Esophagus muscularis mucosa (tissue), 4 donors: Measurements from ENCODE around the gene ACSM5. TPM values are rescaled to one million over a fixed set of nuclear protein-coding genes. Genes with fewer than 3 reads are reported as not detected.

Experiments used
- DNase-seq: peaks from one replicate; pipeline ENCODE4 v3.0.0-alpha.2; 2017; ENCODE audit errors: extremely low spot score
- H3K27ac ChIP-seq, 4 donors: fragments of 200-600 bp; sonication (generic); replicated peaks in 1 of 4; 1 replicate in 3 of 4; 2 replicates in 1 of 4; pipeline ENCODE4 v1.5.1; 2016 to 2019; ENCODE audit warnings: mild to moderate bottlenecking in 1 of 4
- H3K27me3 ChIP-seq, 4 donors: fragments of 200-600 bp; sonication (generic); one replicate each; pipeline versions ENCODE4 v1.5.1 to v1.6.0; 2016 to 2019
- H3K36me3 ChIP-seq, 4 donors: fragments of 200-600 bp; sonication (generic); one replicate each; pipeline ENCODE4 v1.5.1; 2016 to 2019
- H3K4me1 ChIP-seq, 4 donors: fragments of 200-600 bp; sonication (generic); one replicate each; pipeline ENCODE4 v1.5.1; 2016 to 2019
- H3K4me3 ChIP-seq, 4 donors: fragments of 200-600 bp; sonication (generic); 1 replicate in 2 of 4; 2 replicates in 2 of 4; pipeline ENCODE4 v1.5.1; 2016 to 2019; ENCODE audit warnings: mild to moderate bottlenecking in 4 of 4, moderate library complexity in 1 of 4
- H3K9me3 ChIP-seq, 4 donors: fragments of 200-600 bp; sonication (generic); 1 replicate in 3 of 4; 2 replicates in 1 of 4; pipeline ENCODE4 v1.5.1; 2016 to 2019
- EP300 ChIP-seq: sonication (generic); formaldehyde crosslinking; IDR thresholded peaks from one replicate; pipeline ENCODE4 v1.6.1; 2017; ENCODE audit warnings: antibody characterized with exemption
- POLR2A ChIP-seq: fragments of 450-650 bp; IDR thresholded peaks from one replicate; pipeline ENCODE4 v1.6.1; 2017; ENCODE audit warnings: antibody characterized with exemption, moderate library complexity, mild to moderate bottlenecking, low read depth
- POLR2AphosphoS5 ChIP-seq, 2 donors: sonication (generic); formaldehyde crosslinking; IDR thresholded peaks; one replicate each; pipeline ENCODE4 v1.6.1; 2017; ENCODE audit warnings: antibody characterized with exemption in 2 of 2
- WGBS: methylation state at CpG from one replicate; pipeline ENCODE4 v1.1.5; 2018; 5-methylcytosine and 5-hydroxymethylcytosine counted together
- intact Hi-C: fragments of 100-400 bp; cut with DNase I; formaldehyde crosslinking; loops from one replicate; pipeline ENCODE4 v1.15.1; 2023
- total RNA-seq, 4 donors: library from RNA; depleted of rRNA; stranded (reverse); fragments of >200 nt; gene quantifications; one replicate each; pipeline versions ENCODE4 v1.1.0 to v1.2.1, GENCODE V29; 2016
- TF ChIP-seq, protein P1 (sequence below), 3 experiments: fragments of 200-600 bp in 2 of 3; fragments of 450-650 bp in 1 of 3; sonication (generic) in 2 of 3; IDR thresholded peaks; one replicate each; pipeline ENCODE4 v1.5.1; 2017 to 2019; ENCODE audit warnings: antibody characterized with exemption in 3 of 3, mild to moderate bottlenecking in 2 of 3, moderate library complexity in 1 of 3

Gene ACSM5
- total RNA-seq, 4 donors from 2014 or later = 1.6 to 6.1 (median 3.7) TPM

DNA sequence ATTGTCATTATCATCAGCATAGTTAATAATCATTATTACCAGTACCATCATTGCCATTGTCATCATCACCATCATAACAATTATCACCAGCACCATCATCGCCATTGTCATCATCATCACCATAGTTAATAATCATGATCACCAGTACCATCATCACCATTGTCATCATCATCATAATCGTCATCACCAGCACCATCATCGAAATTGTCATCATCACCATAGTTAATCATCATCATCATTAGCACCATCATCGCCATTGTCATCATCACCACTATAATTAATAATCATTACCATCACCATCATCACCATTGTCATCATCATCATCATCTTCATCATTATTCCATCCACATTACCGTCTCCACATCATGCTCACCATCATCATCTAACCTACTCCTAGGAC is 18.3 kb upstream of the ACSM5 start:
- Histone ChIP-seq H3K4me3 (no peak overlapping the region), H3K36me3 (no peaks in the 10 kb centered on the region), H3K4me1 (peaks cover 5 to 21% (median 17%) of the 10 kb centered on the region in 4 donors), H3K9me3 (no peaks in the 10 kb centered on the region), H3K27ac (no peak overlapping the region), H3K27me3 (peaks cover 0 to 8% (median 0%) of the 10 kb centered on the region in 4 donors)
- intact Hi-C loops = no loop called here
- DNase-seq = no peak
- TF ChIP-seq POLR2AphosphoS5 (IDR thresholded peaks at IDR 0.05) (no peak), EP300 (no peak), POLR2A (no peak)
- TF ChIP-seq, protein P1, sequence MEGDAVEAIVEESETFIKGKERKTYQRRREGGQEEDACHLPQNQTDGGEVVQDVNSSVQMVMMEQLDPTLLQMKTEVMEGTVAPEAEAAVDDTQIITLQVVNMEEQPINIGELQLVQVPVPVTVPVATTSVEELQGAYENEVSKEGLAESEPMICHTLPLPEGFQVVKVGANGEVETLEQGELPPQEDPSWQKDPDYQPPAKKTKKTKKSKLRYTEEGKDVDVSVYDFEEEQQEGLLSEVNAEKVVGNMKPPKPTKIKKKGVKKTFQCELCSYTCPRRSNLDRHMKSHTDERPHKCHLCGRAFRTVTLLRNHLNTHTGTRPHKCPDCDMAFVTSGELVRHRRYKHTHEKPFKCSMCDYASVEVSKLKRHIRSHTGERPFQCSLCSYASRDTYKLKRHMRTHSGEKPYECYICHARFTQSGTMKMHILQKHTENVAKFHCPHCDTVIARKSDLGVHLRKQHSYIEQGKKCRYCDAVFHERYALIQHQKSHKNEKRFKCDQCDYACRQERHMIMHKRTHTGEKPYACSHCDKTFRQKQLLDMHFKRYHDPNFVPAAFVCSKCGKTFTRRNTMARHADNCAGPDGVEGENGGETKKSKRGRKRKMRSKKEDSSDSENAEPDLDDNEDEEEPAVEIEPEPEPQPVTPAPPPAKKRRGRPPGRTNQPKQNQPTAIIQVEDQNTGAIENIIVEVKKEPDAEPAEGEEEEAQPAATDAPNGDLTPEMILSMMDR (IDR thresholded peaks at IDR 0.05) = no peak
- WGBS = 95% methylated on average over 5 of the region's 5 CpGs

GRCh38 chr16:20393801-20394577 is 15.3 kb upstream of the ACSM5 start:
- H3K4me1 ChIP-seq = peaks cover 5 to 15% (median 14%) of the 10 kb centered on the region in 4 donors
- intact Hi-C loops = no loop called here
- no peak for DNase-seq
- H3K27ac ChIP-seq = peak overlapping the region in 3 of 4 donors; percentile 9 to 32 (median 17)
- no peaks in the 10 kb centered on the region for H3K9me3 ChIP-seq
- WGBS = 48% methylated on average over 2 of the region's 2 CpGs
- TF ChIP-seq POLR2AphosphoS5 (IDR thresholded peaks at IDR 0.05) = no peak
- TF ChIP-seq POLR2A = no peak
- TF ChIP-seq, protein P1 (IDR thresholded peaks at IDR 0.05) = no peak
- TF ChIP-seq EP300 = no peak
- no peaks in the 10 kb centered on the region for H3K27me3 ChIP-seq
- no peaks in the 10 kb centered on the region for H3K36me3 ChIP-seq
- no peak overlapping the region for H3K4me3 ChIP-seq

DNA sequence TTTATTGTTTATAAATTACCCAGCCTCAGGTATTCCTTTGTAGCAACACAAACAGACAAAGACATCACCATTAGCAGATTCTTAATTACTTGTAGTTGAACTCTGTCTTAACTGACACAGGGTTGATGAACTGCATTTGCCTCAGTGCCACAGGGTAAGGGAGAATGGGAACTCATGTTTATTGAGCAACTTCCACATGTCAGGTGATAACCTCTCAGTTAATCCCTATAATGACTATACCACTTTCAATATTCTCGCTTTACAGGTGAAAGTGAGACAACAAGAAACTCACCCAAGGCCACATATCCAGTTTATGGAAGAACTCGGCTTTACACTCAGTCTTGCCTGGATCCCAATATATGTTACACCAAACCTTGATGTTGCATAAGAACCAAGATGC is 13.4 kb upstream of the ACSM5 start:
- no peaks in the 10 kb centered on the region for H3K9me3 ChIP-seq
- 92% methylated on average over 2 of the region's 2 CpGs for WGBS
- H3K36me3 ChIP-seq = no peaks in the 10 kb centered on the region
- H3K27me3 ChIP-seq = no peaks in the 10 kb centered on the region
- H3K27ac ChIP-seq = no peak overlapping the region
- intact Hi-C loops = no loop called here
- H3K4me1 ChIP-seq = peaks cover 5 to 15% (median 14%) of the 10 kb centered on the region in 4 donors
- DNase-seq = no peak
- H3K4me3 ChIP-seq = no peak overlapping the region
- no peak for TF ChIP-seq POLR2AphosphoS5 (IDR thresholded peaks at IDR 0.05)
- no peak for TF ChIP-seq EP300
- no peak for TF ChIP-seq POLR2A
- TF ChIP-seq, protein P1 (IDR thresholded peaks at IDR 0.05) = no peak

DNA sequence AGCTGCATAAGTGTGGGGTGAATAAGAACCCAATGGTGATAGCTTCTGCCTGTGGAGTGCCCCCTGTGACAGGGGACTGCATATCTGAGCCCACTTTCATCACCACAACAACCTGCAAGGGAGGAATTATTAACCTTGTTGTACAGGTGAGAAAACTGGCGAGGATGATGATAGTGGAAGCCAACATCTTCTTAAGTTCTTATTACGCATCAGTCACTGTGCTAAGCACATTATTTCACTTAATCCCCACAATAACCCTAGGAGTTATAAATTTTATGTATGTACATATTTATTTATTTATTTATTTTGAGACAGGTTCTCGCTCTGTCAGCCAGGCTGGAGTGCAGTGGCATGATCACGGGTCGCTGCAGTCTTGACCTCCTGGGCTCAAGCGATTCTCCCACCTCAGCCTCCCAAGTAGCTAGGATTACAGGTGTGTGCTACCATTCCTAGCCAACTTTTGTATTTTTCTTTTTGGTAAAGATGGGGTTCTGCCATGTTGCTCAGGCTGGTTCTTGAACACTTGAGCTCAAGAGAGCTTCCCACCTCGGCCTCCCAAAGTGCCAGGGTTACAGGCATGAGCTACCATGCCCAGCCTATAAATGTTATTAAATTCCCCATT is 12.4 kb upstream of the ACSM5 start:
- H3K27ac ChIP-seq = no peak overlapping the region
- no peaks in the 10 kb centered on the region for H3K9me3 ChIP-seq
- no peaks in the 10 kb centered on the region for H3K36me3 ChIP-seq
- no peaks in the 10 kb centered on the region for H3K27me3 ChIP-seq
- intact Hi-C loops = no loop called here
- peaks cover 5 to 15% (median 14%) of the 10 kb centered on the region in 4 donors for H3K4me1 ChIP-seq
- no peak for TF ChIP-seq EP300
- H3K4me3 ChIP-seq = no peak overlapping the region
- DNase-seq = no peak
- WGBS = 96% methylated on average over 6 of the region's 7 CpGs

DNA sequence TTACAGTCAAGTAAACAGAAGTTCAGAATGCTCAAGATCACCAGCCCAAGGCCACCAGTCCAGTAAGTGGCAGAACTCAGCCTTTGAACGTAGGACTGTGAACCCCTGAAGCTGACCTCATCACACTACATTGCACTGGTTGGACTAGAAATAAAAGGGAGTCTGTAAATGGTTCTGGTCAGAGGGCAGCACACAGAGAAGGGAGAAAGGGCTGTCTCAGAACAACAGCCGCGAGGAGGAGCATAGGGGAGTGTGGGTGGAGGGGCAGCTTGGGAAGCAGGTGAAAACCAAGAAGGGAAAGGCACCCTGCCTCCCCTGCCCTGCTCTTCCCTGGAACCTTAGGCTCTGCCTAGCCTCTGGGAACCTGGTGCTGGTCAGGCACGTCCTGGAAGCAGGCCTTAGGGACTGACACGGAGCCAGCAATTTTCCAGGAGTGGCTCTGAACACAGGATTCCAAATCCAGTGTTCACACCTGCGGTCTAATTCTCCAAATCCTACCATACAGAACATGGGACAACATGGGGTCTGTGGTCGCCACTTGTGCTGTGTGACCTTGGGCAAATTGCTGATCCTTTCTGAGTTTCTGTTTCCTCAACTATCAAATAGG is 11.8 kb upstream of the ACSM5 start:
- H3K27me3 ChIP-seq = no peaks in the 10 kb centered on the region
- H3K36me3 ChIP-seq = no peaks in the 10 kb centered on the region
- 81% methylated on average over 7 of the region's 7 CpGs for WGBS
- DNase-seq = no peak
- intact Hi-C loops = no loop called here
- peaks cover 5 to 15% (median 14%) of the 10 kb centered on the region in 4 donors for H3K4me1 ChIP-seq
- no peaks in the 10 kb centered on the region for H3K9me3 ChIP-seq
- no peak overlapping the region for H3K4me3 ChIP-seq
- TF ChIP-seq EP300 (no peak), POLR2AphosphoS5 (IDR thresholded peaks at IDR 0.05) (no peak)
- TF ChIP-seq, protein P1 (IDR thresholded peaks at IDR 0.05) = no peak
- no peak overlapping the region for H3K27ac ChIP-seq
